NCI-H510A (cell line): ENCODE measurements around the gene FAIM.
"Not testable (repeated sequence)": the region's sequence is repeated elsewhere in the genome, so short reads cannot be mapped to it uniquely, and the experiment has no call there.

Experiments
- DNase-seq: peaks from one replicate; lab custom pipeline; 2025; lab: John Stamatoyannopoulos, UW

FAIM gene

DNA sequence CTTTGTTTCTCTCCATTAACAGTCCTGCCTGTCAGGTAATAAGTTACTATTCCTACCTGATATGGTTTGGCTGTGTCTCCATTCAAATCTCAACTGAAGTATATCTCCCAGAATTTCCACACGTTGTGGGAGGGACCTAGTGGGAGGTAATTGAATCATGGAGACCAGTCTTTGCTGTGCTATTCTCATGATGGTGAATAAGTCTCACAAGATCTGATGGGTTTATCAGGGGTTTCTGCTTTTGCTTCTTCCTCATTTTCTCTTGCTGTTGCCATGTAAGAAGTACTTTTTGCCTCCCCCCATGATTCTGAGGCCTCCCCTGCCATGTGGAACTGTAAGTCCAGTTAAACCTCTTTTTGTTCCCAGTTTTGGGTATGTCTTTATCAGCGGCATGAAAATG lies 6.9 kb upstream of the FAIM start:
- DNase-seq, result not testable (repeated sequence)

DNA sequence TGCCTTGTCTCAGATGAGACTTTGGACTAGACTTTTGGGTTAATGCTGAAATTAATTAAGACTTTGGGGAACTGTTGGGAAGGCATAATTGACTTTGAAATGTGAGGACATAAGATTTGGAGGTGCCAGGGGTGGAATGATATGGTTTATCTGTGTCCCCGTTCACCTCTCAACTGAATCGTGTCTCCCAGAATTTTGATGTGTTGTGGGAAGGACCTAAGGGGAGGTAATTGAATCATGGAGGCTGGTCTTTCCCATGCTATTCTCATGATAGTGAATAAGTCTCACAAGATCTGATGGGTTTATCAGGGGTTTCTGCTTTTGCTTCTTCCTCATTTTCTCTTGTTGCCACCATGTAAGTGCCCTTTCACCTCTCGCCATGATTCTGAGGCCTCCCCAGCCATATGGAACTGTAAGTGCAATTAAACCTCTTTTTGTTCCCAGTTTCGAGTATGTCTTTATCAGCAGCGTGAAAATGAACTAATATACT lies 4.4 kb upstream of the FAIM start:
- not testable (repeated sequence) for DNase-seq

DNA sequence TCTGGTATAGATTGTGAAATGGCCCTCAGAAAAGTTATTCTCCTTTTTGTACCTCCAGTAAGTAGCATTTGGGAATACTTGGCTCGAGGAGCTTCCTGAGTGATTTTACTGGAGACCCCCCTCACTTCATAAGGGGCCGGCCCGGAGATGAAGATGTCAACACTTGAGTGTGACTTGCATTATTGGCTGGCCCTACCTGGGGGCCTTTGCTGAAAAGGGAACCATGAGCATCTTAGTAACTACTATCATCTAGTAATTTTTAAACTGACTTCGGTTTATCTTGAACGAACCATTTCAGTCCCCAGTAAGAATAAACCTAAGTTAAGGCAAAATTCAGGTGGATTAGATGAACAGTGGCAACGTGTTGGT lies 1.3 kb downstream of the FAIM start:
- no peak for DNase-seq

DNA sequence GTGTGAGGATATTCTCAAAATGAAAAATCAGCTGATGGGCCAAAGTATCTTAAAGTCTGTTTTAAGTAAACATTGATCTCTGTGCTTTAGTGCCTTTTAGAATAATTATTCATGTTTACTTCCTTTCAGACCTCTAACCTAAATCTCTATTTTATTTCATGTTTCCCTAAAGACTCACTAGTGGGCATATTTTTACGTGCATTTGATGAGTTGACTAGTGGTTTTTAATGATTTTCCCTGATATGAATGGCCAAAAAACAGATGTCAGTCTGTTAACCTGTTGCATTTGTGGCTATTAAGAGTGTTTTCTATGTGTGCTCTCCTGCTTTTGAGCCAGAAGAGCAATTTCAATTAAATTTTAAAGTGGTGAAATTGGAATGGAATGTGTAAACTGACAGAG lies 6.9 kb downstream of the FAIM start:
- DNase-seq, result no peak

DNA sequence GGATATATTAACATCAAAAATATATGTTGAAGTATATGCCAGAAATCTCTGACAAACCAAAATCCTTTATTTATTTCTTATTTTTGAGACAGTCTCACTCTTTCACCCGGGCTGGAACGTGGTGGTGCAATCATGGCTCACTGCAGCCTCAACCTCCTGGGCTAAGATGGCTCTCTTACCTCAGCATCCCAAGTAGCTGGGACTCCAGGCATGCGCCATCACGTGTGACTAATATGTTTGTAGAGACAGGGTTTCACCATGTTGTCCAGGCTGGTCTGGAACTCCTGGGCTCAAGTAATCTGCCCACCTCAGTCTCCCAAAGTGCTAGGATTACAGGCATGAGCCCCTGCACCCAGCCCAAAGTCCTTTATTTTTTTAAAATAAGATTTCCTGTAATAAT lies 11.9 kb downstream of the FAIM start:
- DNase-seq, result no peak

DNA sequence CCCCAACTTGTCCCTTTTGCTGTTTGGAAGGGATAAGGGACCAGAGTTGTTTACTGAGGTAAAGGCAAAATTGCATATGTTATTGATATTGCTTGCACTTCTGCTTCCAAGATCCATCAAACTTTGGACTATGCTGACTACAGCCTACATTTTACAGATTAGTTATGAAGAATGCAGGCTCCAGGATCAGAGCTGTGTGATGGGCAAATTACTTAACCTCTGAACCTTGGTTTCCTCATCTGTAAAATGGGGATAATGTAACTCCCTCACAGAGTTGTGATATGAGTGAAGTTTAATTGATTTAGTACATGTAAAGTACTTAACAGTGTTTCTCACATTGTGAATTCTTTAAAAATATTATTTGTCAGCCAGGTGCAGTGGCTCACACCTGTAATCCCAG lies 15.9 kb downstream of the FAIM start:
- DNase-seq, result no peak

DNA sequence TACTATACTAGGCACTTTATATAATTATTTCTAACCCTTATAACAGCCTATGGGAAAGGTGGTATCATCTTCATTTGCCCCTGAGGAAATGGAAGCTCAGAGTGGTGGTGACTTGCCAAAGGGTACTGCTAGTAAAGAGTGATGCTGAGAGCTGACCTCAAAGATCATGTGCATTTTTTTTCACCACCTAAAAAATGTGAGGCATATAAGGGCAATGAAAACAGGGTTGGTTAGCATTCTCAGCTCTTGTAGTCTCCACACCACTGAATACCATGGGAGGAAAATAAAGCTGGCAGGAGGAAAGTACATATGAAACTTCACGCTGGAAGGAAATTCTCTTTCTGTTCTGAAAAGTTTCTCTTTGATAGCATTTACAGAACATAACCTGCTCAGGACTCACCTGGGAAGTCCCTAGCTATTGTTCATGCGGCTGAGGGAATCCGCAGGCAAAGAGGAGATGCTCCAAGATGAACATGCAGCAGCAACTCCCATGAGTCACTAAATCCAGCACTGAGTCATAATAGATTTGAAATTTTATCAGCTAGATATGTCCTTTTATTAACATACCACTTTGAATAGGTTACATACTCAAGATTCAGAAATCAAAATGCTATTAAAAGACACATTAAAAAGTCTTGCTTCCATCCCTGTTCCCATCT lies 17.3 kb downstream of the FAIM start:
- no peak for DNase-seq

DNA sequence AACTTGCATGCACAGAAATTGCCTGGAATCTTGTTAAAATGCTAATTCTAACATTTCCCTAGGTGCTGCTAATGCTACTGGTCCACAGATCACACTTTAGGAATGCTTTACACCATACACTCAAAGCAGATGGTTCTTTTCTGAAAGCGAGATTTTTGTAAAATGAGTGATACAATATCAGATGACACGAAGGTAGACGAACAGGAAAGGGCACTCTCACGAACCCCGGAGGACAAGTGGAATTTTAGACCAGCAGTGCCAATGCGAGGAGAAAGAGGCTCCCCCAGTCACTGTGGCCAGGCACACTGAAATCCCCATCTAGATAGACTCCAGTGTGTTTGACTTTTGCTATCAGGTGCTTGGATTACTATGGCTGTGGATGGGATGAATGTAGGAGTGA lies 21.0 kb downstream of the FAIM start:
- DNase-seq, result no peak

DNA sequence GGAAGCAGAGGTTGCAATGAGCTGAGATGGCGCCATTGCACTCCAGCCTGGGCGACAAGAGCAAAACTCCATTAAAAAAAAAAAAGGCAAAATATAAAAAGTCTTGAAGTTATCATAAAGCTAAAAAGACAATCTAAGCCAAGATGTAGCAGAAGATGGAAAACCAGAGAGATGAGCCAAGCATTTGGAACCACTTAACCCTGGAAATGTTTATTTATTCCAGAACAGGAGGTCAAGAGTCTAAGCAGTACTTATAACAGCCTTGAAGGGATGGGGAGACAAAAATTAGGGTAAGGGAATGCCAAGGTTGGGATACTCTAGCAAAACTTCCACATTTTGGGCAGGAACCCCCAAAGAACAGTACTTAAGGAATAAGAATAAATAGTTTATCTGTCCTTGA lies 30.1 kb downstream of the FAIM start:
- DNase-seq, result no peak

DNA sequence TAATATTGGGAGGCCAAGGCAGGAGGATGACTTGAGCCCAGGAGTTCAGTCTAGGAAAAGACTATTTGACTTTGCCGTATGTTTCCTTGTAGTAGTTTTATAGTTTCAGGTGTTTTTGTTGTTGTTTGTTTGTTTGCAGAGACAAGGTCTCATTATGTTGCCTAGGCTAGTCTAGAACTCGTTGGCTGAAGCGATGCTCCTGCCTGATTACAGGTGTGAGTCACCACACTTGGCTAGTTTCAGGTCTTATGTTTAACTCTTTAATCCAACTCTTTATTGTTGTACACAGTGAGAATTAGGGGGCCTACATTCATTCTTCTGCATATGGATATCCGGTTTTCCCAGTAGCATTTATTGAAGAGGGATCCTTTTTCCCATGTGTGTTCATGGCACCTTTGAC lies 32.0 kb downstream of the FAIM start:
- DNase-seq, result no peak

DNA sequence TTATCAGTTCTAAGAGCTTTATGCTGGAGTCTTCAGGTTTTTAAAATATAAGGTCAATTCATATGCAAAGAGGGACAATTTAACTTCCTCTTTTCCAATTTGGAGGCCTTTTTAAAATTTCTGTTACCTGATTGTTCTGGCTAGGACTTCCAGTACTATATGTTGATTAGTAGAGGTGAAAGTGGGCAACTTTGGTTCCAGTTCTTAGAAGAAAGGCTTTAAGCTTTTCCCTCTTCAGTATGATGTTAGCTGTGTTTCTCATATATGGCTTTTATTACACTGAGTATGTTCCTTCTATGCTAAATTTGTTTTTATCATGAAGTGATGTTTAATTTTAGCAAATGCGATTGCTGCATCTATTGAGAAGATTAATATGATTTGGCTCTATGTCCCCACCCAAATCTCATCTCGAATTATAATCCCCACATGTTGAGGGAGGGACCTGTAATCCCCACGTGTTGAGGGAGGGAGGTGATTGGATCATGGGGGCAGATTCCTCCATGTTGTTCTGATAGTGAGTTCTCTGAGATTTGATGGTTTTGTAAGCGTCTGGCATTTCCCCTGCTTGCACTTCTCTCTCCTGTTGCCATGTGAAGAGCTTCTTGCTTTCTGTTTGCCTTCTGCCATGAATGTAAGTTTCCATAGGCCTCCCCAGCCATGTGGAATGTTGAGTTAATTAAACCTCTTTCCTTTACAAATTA lies 33.8 kb downstream of the FAIM start:
- no peak for DNase-seq

DNA sequence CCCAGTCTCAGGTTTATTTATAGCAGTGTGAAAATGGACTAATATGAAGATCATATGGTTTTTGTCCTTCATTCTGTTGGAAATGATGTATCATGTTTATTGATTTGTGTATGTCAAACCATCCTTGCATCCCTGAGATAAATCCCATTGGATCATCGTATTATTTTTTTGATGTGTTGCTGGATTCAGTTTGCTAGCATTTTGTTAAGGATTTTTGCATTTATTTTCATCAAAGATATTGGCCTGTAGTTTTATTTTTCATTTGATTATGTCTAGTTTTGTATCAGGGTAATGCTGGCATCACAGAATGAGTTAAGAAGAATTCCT lies 34.3 kb downstream of the FAIM start:
- DNase-seq, result no peak

DNA sequence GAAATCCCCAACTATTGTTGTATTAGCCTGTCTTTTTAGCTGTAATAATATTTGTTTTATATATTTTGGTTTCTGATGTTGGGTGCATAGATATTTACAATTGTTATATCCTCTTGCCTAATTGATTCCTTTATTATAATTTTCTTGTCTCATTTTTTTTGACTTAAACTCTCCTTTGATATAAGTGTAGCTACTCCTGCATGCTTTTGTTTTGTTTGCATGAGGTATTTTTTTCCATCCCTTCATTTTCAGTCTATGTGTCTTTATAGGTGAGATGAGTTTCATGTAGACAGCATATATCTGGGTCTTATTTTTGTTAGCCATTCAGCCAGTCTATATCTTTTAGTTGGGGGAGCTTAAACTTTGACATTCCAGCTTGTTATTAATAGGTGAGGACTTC lies 37.4 kb downstream of the FAIM start:
- no peak for DNase-seq

DNA sequence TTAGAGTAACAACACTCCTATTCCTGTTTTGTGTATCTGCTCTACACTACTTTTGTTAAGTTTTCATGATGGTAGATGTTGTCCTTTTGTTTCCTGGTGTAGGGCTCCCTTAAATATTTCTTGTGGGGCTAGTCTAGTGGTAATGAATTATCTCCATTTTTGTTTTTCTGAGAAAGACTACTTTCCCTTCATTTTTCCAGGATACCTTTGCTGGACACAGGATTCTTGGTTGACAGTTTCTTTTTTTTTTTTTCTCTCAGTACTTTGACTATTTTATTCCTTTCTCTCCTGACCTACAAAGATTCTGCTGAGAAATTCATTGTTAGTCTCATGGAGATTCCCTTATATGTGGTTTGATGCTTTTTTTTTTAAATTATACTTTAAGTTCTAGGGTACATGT lies 37.9 kb downstream of the FAIM start:
- no peak for DNase-seq

DNA sequence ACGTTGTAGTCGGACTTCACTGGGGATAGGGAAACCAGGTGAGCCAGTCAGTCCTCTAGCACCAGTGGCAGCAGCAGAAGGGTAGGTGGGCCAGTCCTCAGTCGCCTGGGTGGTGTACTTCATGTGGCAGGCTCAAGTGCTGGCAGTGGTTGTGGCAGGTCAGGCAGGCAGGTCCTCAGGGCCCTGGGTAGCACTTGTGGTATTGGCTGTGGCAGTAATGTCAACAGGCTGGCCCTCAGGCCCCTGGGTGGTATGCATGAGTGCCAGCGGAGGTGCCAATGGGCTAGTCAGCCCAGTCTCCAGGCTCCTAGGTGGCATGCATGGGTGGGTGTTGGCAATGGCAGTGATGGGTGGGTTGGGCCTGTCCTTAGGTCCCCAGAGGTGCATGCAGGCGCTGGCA lies 40.6 kb downstream of the FAIM start:
- no peak for DNase-seq

DNA sequence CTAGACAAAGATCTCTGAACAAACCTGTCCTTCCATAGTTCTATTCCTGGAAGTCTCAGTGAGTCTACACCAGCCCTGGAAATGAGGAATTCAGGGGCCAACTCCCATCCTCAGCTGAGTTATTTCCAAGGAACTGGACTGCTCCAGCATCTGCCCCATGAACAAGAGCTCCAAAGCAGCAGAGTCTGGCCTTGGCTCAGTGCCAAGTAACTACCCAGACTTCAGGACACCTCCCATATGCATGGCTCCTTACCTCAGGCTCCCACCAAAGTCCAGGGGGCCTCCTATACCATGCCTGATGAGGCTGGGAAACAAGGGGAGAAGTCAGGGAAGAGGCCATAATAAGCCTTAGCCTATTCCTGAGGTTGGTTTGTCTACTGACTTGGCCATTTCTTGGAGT lies 45.0 kb downstream of the FAIM start:
- DNase-seq, result no peak

DNA sequence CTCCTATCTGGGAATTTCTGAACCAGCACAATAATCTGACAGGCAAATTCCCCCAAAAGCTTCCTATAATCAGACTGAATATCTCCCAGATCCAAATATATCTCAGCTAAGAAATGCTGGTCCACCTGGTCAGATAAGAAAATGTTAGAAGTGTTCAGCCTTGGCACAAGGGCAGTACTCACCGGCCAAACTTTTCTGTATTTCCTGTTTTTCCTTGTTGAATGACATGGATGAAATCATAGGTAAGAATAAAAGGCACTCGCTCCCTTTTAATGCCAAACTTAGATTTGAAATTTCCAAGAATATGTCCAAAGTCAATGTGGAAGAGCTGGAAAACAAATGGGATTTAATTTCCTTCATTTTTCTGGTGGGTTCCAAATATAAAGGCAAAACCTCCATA lies 48.9 kb downstream of the FAIM start:
- DNase-seq, result no peak

DNA sequence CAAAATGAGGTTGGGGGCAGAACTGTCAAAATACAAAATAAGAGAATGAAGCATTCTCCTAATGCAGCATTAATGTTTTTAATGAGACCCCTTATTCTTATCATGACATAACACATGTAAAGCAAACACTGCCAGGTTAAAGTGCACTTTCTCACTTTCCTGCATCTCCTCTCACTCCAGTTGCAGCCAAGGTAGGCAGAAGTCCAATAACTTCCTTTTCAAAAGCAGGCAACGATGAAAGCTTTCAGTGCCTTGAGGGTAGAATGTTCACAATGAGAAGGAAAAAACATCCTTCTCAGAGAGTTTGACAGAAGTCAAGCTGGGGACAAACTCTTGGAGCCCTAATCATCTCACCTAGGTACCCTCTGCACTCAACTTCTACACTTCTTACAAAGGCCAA lies 59.5 kb downstream of the FAIM start:
- DNase-seq, result no peak

DNA sequence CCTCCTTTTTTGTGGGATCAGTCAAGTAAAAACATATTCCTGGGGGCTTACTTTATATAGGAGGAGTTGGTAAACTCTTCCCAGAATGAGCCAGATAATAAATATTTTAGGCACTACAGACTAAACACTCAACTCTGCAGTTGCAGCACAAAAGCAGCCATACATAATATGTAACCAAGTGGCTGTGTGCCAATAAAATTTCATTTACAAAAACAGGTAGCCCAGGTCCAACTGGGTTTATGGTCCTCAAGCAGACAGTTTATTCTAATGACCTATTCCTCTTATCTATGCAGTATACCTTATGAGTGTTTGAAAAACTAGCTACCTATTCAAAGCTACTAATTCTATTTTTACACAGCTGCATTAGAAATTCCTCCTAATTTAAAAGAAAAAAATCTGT lies 61.8 kb downstream of the FAIM start:
- DNase-seq, result no peak

DNA sequence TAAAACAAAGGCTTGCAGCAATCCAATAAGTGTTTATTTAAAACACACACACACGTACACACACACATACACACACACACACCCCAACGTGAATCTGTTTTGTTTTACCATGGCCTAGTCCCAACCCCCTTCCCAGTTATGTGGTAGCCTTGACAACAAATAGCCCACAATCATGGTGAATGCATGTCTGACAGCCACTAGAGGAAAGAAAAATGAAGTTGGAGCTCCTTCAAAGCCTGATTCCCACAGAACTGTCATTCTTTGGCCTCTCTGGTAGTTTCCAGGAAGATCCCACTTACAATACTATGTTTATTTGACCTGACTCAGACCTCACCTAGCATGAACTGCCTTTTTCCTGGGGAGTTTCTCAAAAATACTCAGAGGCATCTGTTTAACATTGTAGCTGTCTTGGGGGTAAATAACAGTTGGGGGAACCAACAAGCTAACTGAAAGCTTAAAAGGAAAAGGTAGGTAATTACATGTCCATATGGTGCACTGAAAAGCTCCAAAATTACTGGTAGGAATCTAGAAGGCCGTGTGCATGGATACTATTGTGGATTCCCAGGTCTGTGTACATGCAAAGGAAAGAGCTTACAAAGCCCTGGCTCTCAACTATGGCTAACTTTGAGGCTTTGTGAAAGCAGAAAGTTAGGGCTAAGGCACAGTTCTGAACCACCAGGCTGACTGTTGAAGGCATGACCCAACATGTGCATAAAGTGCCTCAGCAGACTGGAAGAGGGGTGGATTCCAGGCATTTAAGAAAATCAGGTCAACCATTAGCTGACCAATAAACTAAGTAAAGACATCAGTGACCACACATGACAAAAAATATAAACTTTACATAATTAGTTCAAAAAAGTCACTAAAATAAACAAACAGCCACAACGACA lies 65.3 kb downstream of the FAIM start:
- no peak for DNase-seq

DNA sequence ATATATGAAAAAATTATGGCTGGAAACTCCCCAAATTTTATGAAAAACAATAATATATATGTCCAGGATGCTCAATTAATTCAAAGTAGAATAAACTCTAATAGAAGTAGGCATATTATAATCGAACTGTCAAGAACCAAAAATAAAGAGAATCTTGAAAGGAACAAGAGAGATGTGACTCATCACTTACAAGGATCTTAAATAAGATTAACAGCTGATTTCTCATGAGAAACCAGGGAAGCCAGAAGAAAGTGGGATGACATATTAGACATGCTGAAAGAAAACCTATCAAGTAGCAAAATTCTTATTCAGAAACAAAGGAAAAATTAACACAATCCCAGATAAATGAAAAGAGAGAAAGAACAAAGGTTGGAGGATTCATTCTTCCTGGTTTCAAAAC lies 66.8 kb downstream of the FAIM start:
- DNase-seq, result no peak

DNA sequence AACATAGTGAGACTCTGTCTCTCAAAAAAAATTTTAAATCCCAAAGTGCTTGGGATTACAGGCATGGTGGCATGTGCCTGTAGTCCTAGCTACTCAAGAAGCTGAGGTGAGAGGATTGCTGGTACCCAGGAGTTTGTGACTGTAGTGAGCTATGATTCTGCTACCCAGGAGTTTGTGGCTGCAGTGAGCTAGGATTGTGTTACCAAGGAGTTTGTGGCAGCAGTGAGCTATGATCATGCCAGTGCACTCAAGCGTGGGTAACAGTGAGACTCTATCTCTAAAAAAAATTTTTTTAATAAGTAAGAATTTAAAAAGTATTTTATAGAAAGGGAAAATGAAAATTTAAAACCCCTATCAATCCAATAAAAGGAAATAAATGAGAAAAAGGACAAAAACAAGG lies 69.5 kb downstream of the FAIM start:
- DNase-seq, result no peak

DNA sequence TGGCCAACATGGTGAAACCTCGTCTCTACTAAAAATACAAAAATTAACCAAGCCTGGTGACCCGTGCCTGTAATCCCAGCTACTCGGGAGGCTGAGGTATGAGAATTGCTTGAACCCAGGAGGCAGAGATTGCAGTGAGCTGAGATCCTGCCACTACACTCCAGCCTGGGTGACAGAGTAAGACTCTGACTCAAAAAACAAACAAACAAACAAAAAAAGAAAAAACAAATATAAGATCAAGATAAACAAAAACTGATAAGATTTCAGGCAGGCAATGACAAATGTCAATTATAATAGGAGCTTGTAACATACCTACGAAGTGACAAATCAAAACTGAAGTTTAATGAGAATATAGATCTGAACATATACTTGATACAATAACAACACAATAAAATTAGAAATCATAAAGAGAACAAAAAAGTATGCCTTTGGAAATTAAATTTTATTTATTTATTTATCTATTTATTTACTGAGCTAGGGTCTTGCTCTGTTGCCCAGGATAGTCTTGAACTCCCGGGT lies 70.4 kb downstream of the FAIM start:
- DNase-seq, result no peak
